ENCODE measurements around the gene IFNGR2.
"Not testable (repeated sequence)": the region's sequence is repeated elsewhere in the genome, so short reads cannot be mapped to it uniquely, and the experiment has no call there.

Gene IFNGR2, protein sequence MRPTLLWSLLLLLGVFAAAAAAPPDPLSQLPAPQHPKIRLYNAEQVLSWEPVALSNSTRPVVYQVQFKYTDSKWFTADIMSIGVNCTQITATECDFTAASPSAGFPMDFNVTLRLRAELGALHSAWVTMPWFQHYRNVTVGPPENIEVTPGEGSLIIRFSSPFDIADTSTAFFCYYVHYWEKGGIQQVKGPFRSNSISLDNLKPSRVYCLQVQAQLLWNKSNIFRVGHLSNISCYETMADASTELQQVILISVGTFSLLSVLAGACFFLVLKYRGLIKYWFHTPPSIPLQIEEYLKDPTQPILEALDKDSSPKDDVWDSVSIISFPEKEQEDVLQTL

DNA sequence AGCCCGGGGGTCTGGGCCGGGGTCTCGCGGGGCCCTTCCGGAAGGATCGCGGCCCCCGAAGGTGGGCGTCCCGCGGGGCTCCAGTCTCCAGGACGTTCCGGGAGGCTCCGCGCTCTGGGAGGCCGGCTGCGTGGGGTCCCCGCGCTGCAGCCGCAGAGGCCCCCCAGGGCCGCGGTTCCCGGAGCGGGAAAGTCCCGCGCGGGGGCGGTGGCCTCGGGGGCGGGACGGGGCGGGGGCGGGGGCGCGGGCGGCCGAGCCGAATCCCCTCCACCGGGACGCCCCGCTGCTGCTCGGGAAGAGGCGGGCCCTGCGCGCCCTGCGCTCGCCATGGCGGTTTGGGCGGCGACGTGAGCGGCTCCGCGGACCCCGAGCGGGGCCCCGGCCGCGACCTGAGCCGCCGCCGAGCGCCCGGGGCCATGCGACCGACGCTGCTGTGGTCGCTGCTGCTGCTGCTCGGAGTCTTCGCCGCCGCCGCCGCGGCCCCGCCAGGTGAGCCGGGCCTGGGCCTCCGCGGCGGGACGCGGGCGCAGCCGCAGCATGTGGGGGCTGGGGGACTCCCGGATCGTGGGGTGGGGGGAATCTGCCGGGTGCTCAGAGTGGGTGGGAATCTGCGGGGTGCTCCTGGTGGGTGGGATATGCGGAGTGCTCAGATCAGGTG, at the start of gene IFNGR2:
IFNGR2 (plus strand) TSS at position 286 of the 658 bp plus-strand sequence; CDS start at position 417, 131 bp downstream.
- in situ Hi-C loops (cut with HindIII; ENCODE audit: low pct_unique_long_range_greater_than_20kb, low sequenced_read_pairs) = no loop called here
- TF ChIP-seq JUND (IDR thresholded peaks at IDR 0.05; ENCODE audit: low read depth) = no peak
- DNase-seq (ENCODE audit: low read depth in 1 of 2, low spot score in 1 of 2) = peak; percentile 15 to 47

DNA sequence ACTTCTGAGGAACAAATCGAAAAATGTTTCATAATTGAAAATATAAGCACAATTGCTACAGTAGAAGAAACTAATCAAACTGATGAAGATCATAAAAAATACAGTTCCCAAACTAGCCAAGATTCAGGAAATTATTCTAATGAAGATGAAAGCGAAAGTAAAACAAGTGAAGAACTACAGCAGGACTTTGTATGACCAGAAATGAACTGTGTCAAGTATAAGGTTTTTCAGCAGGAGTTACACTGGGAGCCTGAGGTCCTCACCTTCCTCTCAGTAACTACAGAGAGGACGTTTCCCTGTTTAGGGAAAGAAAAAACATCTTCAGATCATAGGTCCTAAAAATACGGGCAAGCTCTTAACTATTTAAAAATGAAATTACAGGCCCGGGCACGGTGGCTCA, 47.9 kb upstream of the IFNGR2 start:
- in situ Hi-C loops (cut with HindIII; ENCODE audit: low pct_unique_long_range_greater_than_20kb, low sequenced_read_pairs) = no loop called here
- no peak for TF ChIP-seq JUND (IDR thresholded peaks at IDR 0.05; ENCODE audit: low read depth)

DNA sequence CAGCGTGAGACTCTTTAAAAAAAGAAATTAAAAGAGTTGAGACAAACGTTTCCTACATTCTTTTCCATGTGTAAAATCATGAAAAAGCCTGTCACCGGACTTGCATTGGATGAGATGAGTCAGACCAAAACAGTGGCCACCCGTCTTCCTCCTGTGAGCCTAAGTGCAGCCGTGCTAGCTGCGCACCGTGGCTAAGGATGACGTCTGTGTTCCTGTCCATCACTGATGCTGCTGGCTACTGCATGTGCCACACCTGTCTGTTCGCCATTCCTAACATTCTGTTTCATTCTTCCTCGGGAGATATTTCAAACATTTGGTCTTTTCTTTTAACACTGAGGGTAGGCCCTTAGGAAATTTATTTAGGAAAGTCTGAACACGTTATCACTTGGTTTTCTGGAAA, 47.2 kb upstream of the IFNGR2 start:
- DNase-seq (ENCODE audit: low read depth in 1 of 2, low spot score in 1 of 2) = no peak
- TF ChIP-seq JUND (IDR thresholded peaks at IDR 0.05; ENCODE audit: low read depth) = no peak
- in situ Hi-C loops (cut with HindIII; ENCODE audit: low pct_unique_long_range_greater_than_20kb, low sequenced_read_pairs) = no loop called here

More for the DNA sequence above, 47.9 kb upstream of the IFNGR2 start:
- DNase-seq (ENCODE audit: low read depth in 1 of 2, low spot score in 1 of 2) = no peak

DNA sequence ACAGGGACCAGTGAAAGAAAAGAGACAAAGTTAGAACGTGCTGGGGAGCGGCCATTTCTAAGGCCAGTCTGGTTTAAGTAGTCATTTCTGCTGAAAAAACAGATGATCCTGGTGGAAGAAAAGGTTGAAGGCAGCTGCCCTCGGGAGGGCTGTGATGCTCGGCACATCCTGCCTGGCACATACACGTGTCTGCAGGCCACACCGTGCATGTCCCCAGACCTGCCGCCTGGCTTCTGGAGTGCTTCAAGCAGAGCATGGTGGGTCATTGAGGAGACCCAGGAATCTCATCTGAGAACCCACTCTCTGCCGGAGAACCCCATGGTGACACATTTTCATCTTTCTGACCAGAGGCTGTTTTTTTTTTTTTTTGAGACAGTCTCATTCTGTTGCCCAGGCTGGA, 46.0 kb upstream of the IFNGR2 start:
- DNase-seq (ENCODE audit: low read depth in 1 of 2, low spot score in 1 of 2) = no peak
- TF ChIP-seq JUND (IDR thresholded peaks at IDR 0.05; ENCODE audit: low read depth) = no peak
- in situ Hi-C loops (cut with HindIII; ENCODE audit: low pct_unique_long_range_greater_than_20kb, low sequenced_read_pairs) = no loop called here

DNA sequence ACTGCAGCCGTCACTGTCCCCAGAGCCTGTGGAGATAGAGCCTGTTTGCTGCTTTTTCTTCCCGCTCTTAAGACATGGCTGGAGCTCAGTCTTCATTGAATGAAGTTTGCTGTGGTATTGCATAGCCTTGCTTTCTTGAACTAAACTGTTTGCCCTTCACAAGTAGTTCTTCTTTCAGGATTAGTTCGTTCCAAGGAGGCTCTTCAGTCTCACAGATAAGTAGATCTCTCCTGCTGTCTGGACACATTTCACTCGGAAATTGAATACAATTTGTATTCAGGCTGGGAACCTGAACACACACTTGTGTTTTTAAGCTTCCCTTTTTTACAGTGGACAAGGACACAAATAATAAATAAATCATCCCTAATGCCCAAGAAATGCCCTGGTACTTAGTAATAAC, 43.8 kb upstream of the IFNGR2 start:
- TF ChIP-seq JUND (IDR thresholded peaks at IDR 0.05; ENCODE audit: low read depth) = no peak
- in situ Hi-C loops (cut with HindIII; ENCODE audit: low pct_unique_long_range_greater_than_20kb, low sequenced_read_pairs) = no loop called here
- no peak for DNase-seq (ENCODE audit: low read depth in 1 of 2, low spot score in 1 of 2)

DNA sequence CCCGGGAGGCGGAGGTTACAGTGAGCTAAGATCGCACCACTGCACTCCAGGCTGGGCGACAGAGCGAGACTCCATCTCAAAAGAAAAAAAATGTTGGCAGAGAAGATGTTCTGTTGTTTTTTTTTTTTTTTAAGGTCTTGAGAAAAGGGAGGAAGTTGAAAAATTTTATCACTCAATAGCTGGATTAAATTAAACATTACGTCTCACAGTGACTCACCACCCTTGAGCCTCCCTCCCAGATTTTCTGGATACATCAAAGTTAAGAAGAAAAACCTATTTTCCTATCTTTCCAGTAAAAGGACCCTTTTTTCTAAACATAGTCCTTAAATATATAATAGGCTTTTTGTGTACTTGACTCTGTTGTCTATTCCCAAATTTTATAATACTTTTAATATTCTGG, 42.9 kb upstream of the IFNGR2 start:
- in situ Hi-C loops (cut with HindIII; ENCODE audit: low pct_unique_long_range_greater_than_20kb, low sequenced_read_pairs) = no loop called here
- TF ChIP-seq JUND (IDR thresholded peaks at IDR 0.05; ENCODE audit: low read depth) = no peak
- no peak for DNase-seq (ENCODE audit: low read depth in 1 of 2, low spot score in 1 of 2)

DNA sequence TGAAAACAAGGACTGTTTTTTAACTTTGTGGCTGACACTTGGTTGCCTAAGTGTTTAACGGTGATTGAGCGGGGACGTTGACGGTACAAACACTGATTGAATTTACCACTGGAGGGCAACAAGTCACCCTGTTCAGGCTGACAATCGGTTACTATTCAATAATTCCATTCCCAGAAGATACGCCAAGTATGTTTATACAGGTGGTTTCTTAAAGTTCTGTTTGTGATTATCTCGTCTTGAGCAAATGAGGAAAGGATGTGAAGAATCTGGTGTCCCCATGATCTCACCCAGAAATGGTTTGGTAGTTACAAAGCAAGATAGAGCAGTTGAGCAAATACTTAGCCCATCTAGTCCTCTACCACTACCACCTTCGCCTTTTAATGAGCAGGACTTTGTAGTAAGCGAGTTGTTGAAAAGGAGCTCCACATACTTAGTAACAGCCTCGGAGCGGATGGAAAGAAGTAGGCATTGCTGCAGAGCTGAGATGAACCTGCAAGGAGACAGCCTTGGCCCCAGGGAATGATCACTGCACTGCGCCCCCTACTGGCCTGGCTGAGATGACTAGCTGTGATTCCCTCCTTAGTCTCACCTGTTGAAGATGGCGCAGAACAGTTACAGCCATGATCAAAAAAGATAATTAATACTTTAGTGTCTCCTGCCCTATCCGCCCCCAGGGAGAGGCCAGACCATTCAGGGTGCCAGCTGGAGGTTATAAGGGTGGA, 42.2 kb upstream of the IFNGR2 start:
- in situ Hi-C loops (cut with HindIII; ENCODE audit: low pct_unique_long_range_greater_than_20kb, low sequenced_read_pairs) = no loop called here
- peak; percentile 49 to 87 for DNase-seq (ENCODE audit: low read depth in 1 of 2, low spot score in 1 of 2)
- no peak for TF ChIP-seq JUND (IDR thresholded peaks at IDR 0.05; ENCODE audit: low read depth)

DNA sequence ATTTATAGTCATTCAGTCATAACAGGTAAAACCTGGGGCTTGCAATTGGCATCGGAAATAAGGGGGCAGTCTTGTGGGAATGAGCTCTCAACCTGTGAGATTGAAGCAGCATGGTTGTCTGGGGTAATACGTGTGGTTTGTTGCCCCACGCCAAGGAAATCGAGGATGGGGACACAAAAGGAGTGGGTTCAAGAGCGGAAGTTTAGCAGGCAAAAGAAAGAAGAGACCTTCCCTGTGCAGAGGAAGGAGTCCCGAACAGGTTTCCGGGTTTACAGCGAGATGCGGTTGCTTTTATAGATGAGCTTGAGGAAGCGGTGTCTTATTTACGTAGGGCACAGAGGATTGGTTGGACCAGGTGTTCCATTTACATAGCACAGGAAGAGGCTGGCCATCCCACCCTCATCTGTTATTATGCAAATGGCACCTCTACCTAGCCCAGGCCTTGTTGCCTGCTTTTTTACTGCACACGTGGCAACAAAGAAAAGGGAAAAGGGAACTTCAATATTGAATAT, 41.1 kb upstream of the IFNGR2 start:
- peak in 1 of 2 experiments; percentile 92 for DNase-seq (ENCODE audit: low read depth in 1 of 2, low spot score in 1 of 2)
- in situ Hi-C loops (cut with HindIII; ENCODE audit: low pct_unique_long_range_greater_than_20kb, low sequenced_read_pairs) = no loop called here
- TF ChIP-seq JUND (IDR thresholded peaks at IDR 0.05; ENCODE audit: low read depth) = no peak

DNA sequence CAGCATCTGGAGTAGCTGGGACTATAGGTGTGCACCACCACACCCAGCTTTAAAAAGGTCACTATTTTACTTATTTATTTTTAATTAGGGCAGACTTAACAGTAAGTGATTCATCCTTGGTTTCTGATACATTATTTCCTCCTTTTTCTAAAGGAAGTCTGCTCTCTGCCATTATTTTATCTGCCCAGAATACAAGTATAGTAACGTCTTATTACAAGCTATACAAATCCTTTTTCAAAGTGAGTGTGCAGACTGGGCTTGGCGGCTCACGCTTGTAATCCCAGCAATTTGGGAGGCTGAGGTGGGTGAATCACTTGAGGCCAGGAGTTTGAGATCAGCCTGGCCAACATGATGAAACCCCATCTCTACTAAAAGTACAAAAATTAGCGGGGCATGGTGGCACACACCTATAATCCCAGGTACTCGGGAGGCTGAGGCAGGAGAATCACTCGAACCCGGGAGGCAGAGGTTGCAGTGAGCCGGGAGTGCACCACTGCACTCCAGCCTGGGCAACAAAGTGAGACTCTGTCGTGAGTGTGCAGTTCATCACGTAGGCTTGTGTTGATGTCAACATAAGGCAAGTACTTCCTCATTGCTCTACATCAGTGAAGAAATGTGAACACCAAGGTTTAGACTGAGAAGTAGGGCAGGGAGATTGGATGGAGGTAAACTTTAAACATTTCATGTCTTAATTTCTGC, 39.2 kb upstream of the IFNGR2 start:
- in situ Hi-C loops (cut with HindIII; ENCODE audit: low pct_unique_long_range_greater_than_20kb, low sequenced_read_pairs); DNase-seq (ENCODE audit: low read depth in 1 of 2, low spot score in 1 of 2): not testable (repeated sequence)

DNA sequence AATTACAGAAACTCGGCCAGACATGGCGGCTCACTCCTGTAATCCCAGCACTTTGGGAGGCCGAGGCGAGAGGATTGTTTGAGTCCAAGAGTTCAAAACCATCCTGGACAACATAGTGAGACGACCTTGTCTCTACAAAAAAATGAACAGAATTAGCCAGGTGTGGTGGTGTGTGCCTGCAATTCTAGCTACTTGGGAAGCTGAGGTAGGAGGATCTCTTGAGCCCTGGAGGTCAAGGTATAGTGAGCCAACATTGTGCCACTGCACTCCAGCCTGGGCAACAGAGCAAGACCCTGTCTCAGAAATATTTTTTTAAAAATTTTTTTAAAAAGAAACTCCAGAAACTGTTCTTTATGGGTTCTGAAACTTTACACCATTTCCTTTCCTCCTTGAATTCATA, 38.4 kb upstream of the IFNGR2 start:
- in situ Hi-C loops (cut with HindIII; ENCODE audit: low pct_unique_long_range_greater_than_20kb, low sequenced_read_pairs) = no loop called here
- no peak for TF ChIP-seq JUND (IDR thresholded peaks at IDR 0.05; ENCODE audit: low read depth)
- DNase-seq (ENCODE audit: low read depth in 1 of 2, low spot score in 1 of 2) = no peak

DNA sequence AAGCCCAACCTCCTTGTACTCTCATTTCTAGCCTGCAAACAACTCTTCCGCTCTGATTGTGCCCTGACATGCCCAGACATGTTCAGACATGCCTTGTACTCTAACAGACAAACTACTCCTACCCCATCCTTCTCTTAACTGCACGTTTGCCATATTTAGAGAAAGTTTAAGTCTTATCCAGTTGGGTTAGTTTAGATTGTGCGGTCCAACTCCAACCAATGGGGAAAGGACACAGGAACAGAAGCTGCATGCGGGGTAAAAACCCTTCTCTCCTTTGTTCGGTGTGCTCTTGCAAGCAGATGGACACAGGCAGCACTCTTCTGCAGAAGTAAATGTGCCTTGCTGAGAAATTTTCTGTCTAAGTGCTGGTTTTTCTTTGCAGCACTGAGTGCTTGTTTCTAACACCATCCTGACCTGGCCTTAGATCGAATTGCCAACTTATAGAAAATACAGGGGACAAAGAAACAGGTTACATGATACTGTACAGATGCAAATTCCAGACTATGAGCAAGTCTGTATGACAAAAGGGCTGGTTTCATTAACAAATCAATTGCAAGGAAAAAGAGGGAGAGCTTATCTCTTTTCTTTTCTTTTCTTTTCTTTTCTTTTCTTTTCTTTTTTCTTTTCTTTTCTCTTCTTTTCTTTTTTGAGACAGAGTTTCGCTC, 35.8 kb upstream of the IFNGR2 start:
- in situ Hi-C loops (cut with HindIII; ENCODE audit: low pct_unique_long_range_greater_than_20kb, low sequenced_read_pairs) = no loop called here
- TF ChIP-seq JUND (IDR thresholded peaks at IDR 0.05; ENCODE audit: low read depth) = no peak
- peak in 1 of 2 experiments; percentile 57 for DNase-seq (ENCODE audit: low read depth in 1 of 2, low spot score in 1 of 2)

DNA sequence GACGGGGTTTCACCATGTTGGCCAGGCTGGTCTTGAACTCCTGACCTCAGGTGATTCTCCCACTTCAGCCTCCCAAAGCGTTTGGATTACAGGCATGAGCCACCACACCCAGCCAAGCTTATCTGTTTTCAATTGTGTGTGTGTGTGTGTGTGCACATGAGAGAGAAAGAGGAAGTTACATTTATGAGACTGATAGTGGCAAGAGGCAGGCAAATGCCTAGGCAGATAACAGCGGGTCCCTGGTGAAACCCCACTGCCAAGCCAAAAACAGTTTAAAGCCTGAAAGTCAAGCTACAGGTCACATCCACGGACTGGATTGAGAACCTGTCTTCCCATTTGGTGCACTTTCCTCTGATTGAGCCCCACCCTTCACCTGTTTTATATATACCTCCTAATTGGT, 35.1 kb upstream of the IFNGR2 start:
- no peak for TF ChIP-seq JUND (IDR thresholded peaks at IDR 0.05; ENCODE audit: low read depth)
- in situ Hi-C loops (cut with HindIII; ENCODE audit: low pct_unique_long_range_greater_than_20kb, low sequenced_read_pairs) = no loop called here
- no peak for DNase-seq (ENCODE audit: low read depth in 1 of 2, low spot score in 1 of 2)
